ENCODE results near the gene SCN4B.

SCN4B gene

DNA sequence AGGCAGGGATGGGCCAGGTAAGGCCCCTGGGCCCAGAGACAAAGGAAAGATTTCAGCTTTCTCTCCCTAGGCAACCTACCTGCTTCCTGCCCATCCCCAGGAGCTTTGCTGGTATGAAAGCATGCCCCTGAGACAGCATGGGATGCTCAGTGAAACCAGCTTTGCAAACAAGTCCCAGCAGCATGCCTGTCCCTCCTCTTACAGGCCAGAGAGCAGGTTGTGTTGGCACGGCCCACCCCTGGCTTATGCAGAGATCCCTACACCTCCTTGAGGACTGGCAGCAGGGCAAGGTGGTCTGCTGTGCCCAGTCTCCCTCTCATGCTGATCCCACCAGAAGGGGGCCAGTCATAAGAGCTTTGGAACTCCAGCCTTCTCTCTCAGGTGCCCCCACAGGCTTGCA is 3.1 kb downstream of the SCN4B start:
- no peak for DNase-seq

DNA sequence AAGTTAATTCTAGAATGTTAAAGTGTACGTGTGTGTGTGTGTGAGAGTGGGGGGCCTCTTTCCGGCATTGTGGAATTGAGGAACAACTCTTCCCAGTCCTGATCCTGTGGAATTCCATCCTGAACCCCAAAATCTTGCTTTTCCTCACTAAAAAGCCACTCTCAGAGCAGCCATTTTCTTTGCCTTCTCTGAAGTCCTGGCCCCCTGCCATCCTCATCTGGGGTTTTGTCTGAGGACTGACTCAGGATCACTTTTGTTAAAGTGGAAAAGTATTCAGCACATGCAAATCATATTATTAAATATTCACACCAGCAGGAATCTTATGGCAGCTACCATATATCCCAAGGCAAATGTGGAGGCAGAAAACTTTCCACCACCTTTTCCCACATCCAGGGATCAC is 3.8 kb downstream of the SCN4B start:
- DNase-seq = no peak

DNA sequence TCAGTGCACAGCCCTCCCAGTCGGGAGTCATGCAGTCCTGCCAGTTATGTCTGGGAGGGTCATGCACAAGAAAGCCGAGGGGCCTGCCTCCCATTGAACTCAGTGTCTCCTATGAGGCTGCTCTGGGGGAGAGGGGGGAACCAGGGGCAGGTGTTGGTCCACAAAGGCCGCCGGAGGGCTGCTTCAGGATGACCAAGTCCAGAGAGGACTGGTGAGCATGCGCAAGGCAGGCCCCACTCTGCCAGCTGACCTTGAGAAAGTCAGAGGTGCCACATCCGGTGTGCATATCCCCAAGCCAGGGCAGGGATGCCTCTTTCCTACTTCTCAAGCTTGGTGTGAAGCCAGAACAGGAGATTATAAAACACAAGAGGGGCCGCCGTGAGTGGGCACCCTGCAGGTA is 4.4 kb downstream of the SCN4B start:
- DNase-seq = no peak

DNA sequence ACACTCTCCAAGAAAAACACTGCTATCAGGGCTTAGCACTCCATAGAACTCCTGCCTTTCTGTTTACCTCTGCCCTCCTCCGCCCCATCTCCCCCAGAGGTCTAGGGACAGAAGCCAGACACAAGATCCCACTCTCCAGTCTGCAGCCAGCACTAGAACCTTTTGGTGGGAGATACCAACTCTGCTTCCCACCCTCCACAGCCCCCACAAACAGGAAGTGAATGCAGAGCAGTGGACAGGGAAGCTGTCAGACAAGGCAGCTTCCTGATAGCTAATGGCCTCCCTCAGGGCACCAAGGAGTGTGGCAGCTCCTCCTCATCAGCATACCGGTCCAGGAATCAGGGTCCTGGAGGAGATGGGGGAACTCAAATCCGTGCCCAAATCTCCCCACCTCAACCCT is 5.1 kb downstream of the SCN4B start:
- no peak for DNase-seq

DNA sequence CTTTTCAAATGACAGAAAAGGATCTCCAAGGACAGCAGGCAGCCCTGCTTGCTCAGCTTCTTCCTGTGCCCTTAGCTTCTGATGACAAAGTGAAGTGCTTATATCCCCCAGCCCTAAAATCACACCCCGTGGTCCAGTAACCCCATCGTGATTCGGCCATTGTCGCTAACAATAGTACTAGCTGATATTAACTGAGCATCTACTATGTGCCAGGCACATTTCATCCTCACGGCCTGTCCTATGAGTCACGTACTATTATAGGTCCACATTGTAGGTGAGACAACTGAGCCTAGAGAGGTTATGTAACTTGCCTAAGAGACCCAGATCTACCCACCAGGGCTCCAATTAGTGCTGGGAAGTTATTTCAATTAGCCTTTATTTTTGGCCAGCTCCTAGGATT is 6.1 kb downstream of the SCN4B start:
- no peak for DNase-seq

DNA sequence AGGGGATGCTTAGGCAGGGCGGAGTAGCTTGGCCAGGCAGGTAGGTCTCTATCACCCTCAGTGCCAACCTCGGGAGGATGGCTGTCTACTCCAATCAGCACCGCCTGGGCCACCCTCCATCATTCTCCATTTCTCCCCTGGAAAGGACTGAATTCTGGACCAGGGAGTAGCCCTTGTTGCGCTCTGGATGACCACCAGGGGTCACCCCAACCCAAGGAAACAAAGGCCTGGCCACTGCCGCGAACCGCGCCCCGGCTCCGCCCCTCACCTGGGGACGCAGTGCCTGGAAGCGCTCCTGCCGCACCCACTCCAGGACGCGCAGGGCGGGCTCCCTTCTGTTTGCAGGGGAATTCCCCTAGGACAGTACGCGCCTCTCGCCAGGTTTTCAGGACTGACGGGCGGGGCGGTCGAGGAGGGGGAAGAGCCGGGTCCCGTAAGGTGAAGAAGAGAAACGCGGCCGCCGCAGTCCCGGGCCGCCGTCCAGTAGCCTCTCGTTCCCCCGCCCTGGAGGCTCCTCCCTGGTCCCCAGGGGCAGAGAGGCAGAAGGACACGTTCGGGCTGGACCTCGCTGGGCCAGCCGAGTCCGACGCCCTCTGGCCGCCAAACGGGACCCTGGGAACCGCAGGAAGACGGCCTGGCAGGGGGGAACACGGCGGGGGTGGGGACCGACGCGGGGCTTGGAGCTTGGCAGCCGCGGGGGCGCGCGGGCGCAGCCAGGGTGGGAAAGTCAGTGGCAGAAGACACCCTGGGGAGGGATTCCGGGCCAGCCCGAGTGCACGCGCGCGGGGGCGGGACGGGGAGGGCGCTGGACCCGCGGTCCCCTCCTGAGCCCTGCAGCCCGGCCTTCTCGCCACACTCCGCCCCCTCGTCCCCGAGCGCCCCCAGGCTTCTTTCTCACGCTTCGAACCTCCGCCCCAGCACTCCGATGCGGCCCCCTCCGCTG is 7.1 kb downstream of the SCN4B start:
- peak; percentile 91 for DNase-seq

DNA sequence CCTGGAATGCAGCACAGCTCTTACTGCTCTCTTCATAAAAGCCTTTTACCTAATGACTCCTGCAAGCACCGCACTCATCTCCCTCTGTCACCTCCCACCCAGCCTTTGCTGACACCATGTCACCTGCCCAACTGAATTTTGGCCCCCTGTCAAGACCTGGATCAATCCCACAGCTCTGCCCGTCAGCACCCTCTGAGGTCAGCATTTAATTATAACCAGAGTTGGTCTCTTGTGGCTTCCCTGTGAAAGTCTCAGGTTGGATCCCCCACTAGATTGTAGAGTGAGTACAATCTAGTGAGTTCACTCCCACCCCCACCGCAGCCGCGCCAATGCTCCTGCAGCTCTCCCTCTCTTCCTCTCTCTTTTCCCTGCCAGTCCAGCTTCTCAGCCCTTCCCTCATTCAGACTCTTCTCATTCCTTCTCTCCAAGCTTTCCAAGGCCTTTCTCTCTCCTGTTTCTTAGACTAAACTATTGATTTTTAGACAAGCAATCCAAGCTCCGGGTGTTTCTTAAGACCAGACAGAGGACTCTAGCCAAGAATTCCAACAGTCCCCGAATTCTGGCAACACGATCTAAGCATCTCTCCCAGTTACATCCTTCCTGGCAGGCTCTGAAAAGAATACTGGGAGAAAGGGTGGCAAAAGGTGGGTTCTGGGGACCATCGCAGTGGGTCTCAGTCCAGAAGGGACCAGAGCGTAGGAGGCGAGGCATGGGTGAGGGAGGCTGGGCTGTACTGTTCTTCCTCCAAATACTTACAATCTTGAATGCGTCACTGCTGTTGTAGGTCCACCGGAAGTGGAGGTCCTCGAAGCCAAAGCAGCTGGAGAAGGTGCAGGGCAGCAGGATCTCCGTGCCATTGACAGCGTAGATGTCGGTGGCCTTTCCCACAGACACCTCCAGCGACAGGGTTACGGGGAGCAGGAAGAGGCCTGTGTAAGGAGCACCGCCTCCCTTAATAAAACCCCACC is 8.0 kb downstream of the SCN4B start:
- no peak for DNase-seq

DNA sequence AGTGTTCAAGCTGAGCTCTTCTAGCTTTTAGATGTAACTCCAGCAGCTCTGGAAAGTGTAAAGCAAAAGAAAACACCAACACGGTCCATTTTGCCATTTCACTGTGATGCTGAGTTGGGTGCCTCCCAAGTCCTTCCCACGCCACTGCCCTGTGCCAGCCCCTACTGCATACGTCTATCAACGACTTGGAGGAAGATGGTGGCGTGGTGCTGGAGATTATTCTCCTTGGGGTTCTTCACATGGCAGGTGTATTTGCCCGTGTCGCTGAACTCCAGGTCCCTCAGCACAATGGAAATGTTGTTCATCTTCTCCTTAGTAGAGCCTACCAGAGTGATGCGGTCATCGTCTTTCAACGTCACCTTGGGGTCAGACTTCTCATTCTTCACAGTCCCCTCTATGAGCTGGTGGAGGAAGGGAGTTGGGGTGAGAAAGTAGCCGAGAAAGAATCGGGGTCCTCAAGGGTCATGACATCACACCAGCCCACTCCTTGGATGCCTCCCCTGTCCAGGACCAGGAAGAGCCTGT is 8.9 kb downstream of the SCN4B start:
- no peak for DNase-seq

DNA sequence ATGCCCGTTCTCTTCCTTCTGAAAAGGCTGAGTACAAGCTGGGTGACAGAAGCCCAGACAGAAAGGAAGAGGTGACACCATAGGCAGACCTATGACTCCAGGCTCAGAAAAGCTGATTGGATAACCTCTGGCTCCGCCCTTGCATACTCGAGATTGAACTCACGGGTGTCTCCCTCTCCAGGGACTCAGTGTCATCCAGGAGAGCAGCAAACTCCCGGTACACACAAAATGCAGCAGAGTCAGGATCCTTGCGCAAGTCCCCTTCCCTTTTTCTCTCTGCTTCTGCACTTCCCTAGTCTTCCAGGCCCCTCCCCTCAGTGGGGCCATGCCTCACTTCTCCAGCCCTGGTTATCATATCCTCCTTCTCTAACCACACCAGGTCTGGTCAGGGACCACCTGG is 9.8 kb downstream of the SCN4B start:
- DNase-seq = peak; percentile 13

DNA sequence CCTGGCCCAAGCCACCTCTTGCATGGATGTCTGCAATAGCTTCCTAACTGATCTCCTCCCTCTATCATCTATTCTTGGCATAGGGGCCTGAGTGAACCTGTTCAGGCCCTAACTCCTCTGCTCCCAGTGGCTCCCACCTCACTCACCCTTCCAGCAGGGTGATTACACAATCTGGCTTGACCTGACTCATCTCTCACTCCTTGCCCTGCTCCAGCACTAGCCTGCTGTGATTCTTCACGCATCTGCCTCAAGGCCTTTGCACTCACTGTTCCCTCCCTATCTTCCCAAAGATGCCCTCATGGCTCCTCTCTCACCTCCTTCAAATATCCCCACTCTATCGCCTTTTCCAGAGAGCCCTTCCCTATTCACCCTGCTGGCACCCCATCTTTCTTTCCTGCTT is 10.5 kb downstream of the SCN4B start:
- DNase-seq = no peak

DNA sequence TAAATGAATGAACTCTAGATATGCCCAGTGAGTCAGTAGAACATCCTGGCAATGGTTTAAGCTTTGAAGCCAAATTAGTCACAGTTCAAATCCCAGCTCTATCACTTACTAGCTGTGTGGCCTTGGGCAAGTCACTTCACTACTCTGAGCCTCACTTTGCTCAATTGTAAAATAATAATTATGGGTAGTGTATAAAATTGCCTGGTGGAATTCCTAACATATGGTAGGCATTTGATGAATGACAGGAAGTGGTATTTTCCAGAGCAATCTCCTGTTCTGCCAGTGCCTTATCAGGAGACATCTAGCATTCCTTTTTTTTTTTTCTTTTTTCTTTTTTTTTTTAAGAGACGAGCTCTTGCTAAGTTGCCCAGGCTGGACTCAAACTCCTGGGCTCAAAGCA is 13.0 kb downstream of the SCN4B start:
- DNase-seq = no peak

DNA sequence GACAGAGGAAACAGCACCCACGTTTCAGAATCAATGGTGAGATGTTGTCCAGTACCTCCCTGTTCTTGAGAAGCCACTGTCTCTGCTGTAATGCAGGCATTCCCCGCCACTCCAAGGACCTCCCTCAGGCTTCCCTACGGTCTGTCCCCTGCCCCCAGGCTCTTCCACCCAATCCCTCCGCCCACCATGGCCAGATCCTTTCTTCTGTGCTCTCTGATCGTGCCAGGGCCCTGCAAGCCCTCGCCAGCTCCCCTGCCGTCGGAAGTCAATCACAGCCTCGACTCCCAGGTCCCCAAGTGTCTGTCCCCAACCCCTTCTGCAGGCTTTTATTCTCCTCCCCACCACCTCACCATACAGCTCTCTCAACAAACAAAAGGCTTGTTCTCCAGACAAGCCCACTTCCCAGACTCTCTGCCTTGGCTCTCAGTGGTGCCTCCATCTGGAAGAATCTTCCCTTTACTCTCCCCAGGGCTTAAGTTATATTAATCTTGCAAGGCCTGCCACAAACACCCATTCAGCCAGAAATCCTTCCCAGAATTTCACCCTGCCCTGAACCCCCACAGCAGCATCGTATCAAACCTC is 13.7 kb downstream of the SCN4B start:
- DNase-seq = no peak

DNA sequence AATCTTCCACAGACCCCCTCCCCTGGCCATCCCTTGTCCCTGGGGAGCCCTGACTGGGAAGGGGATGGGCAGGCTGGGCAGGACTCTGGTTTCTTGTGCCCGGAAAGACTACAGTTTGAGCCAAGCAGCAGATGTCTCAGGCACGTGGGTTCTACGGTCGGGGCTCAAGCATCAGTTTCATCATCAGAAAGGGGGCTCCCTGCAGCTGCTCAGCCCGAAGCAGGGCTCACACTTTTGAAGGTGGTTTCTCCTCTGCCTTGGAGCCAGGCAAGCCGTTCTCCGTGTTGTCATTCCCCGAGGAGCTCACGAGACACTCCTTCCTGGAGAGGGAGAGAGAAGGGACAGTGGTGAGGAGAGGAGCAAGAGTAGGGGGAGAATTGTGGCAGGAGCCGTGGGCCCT is 15.8 kb downstream of the SCN4B start:
- DNase-seq = no peak

DNA sequence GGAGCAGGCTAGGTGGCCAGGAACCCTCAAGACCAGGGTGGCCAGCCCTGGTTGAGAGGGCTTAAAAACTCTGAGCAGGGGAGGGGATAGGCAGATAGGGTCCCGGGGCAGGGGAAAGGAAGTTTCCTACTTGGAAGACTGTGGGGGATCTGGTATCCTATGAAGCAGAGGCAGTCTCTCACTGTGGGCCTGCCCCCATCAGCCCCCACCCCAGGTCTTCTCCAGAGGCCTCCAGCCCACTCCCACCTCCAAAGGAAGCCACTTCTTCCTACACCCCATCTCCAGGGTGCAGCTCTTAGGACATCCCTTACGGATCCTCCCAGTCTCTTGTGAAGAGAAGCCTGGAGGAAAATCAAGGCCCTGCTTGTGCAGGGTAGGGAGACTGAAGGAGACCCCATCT is 16.3 kb downstream of the SCN4B start:
- no peak for DNase-seq

DNA sequence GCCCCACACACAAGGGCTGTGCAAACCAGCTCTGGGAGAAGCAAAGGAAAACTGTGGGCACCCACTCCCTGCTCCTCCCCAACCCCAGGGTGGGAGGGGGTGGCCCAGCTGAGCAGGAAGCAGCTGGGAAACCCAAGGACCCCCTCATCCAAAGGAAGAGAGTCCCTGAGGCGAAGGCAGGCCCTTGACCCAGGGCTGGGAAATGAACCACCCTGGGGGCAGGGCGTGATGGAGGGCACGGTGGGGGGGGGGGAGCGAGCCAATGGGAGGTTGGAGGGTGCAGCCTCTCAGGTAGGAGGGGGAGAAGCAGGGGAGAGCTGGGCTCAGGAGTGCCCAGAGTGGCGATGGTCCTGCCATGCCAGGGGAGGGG is 16.8 kb downstream of the SCN4B start:
- DNase-seq = no peak

DNA sequence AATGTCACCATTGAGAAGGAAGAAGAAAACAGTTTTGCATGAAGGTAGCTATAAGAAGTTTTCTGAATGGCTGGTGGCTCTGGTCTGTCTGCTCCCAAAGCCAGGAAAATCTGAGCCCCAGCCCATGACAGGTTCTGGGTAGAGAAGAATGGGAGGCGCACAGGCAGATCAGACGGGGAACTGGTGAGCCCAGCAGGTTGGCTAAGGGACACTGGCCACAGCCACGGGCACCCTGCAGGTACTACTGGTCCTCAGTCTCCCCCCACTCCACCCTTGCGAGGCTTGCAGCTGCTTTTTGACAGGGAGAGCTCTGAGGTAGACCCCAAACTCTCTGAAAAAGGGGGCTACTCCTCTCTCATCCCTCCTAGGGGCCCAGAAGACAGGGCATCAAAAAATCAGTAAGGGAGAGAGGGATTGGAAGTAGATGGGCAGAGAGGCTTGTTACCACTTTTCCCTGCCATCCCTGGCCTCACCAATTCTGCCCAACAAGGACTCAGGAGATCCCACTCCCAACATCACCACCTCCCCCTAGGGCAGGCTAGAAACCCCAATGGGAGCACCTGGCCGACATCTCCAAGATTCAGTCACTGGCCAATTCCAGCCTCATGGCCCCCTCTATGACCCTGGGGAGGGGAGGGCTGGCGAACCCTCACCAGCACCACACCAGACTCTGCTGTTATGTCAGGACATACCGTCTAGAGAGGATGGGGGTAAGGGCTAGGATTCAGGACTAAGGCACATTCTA is 17.4 kb downstream of the SCN4B start:
- DNase-seq = no peak

DNA sequence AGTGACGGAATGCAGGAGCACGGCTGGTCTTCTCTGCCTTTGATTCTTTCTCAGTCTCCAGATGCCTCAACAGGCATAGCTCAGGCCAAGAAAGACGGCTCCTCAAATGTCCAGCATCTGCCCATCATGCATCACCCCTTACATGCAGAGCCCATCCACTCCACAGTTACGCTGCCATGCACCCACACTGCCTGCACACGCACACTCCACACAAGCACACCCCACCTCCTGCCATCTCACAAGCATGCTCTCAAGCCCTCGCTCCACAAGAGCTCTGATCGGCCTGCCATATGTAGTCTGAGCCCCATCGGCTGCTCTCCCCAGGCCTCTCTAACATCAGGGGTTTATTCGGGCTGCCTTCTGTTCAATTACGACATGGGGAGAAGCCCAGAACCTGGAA is 18.8 kb downstream of the SCN4B start:
- no peak for DNase-seq

DNA sequence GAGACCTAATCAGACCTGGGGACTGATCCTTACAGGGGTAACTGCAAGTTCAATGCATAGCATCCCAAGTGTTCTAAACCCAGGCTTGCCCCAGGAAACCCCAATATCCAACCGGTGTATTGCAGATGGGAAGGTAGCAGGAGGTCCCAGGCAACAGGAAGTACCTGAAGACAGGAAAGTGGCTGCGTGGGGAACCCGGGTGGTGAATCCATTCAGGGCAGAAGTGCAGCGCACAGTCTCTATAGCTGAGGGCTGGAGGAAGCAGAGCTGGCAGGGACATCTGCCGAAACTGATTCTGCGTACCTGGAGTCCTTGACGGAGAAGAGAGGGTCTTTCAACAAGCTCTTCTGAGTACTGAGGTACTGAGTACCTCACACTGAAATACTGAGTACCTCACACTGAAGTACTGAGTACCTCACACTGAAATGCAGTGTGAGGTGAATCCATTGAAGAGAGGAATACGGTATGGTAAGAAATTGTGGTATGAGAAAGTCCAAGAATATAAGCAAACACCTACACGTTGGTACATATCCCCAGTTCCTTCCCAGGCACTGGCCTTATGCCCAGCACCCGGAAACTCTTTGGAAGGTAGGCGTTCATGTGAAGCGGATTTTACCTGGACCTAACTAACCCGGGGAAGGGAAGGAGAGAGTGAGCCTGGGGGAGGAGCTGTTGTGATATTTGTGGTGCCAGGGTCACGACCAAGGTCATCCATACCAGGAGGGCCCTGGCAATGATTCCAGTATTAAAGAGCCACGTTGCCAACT is 20.1 kb downstream of the SCN4B start:
- DNase-seq = no peak

DNA sequence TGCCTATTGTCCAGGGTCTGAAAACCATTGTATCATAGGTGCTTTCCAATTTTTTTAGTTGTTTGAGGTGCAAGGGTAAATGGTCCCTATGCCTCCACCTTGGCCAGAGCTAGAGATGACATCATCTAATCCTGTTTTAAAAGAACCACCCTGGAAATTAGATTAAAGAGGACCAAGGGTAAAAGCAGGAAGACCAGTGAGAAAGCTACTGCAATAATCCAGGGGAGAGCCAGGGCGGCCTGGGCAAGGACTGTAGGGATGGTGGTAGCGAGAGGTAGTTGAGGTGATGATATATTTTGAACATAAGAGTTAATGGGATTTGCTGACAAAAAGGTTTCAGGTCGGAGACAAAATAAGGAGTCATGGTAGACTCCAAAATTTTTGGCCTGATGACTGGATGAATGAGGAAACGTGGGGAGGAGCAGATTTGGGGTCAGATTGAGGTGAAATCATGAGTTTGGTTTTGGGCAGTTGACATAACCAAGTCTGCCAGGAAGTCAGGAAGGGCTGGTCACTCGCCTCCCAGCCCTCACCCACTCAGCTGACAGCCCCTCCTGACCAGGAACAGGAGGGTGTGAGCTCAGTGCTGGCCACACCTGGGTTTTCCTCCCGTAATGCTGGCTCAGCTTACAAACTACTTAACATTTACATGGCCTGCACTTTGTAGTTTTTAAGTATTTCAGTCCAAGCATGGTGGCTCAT is 23.0 kb downstream of the SCN4B start:
- DNase-seq = no peak

DNA sequence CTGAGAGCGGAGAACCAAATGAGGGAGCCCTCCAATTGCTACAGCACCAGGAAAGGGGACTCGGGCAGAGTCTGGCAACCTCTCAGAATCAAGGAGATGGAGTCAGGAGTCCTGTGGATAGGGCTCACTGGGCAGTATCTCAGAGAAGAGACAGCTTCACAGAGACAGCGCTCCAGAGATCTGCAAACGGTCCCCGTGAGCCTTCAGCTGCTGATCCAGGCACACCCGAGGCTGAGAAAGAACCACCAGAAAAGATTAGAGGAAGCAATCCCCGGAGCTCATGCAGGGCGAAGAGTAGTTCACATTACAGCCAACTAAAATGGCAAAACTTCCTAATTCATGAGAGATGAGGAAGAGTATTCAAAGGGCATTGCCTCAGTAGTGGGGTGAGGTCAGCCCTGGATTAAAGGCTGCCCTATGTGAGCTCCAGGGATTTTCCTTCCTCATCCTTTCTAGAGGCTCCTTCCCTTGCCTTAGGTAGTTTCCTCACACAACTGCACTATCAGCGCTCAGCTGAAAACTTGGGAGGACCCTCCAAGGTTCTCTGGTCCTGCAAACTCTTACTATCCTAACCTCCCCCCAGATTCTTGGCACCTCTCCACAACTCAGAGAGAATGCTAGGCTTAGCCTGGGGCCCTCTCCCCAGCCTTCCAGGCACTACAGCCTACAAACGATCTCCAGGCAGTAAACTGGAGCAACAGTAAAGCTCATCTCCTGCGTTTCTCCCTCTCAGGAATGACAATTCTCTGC is 23.7 kb downstream of the SCN4B start:
- no peak for DNase-seq
